Transverse colon (tissue), 3 donors: Measurements from ENCODE around the gene MAN1C1.

Source experiments
- CTCF ChIP-seq, 5 experiments: fragments of 200-600 bp in 3 of 5; fragments of 450-650 bp in 2 of 5; sonication (generic) in 3 of 5; IDR thresholded peaks; 1 replicate in 2 of 5; 2 replicates in 3 of 5; pipeline ENCODE4 v1.5.1; 2016 to 2017; ENCODE audit warnings: antibody characterized with exemption in 5 of 5, inconsistent platforms in 3 of 5, mild to moderate bottlenecking in 2 of 5, moderate library complexity in 1 of 5
- POLR2A ChIP-seq: fragments of 450-650 bp; IDR thresholded peaks from one replicate; pipeline ENCODE4 v1.6.1; 2016; ENCODE audit warnings: antibody characterized with exemption, mild to moderate bottlenecking, moderate library complexity

DNA sequence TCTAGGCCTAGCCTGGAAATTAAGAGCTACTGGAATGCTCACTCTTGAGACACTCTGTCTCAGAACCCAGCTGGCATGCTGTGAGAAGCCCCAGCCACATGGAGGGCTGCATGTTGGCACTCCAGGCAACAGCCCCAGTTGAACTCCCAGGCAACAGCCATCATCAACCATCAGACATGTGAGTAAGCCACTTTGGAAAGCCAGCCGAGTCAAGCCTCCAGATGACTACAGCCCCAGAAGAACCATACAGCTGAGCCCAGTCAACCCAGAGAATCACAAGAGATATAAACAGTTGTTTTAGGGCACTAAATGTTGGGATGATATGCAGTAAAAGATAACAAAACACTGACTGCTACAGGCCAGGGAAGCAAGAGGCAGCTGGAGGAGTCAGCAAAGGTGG lies 17.7 kb upstream of the MAN1C1 start:
- TF ChIP-seq CTCF (IDR thresholded peaks at IDR 0.05), result no peak
- no peak for TF ChIP-seq POLR2A
